GM13977 (cell line): ENCODE results near the gene SEMA6B.
"Not testable (repeated sequence)": the region's sequence is repeated elsewhere in the genome, so short reads cannot be mapped to it uniquely, and the experiment has no call there.

ENCODE experiments used
- DNase-seq: peaks from one replicate; pipeline ENCODE4 v3.0.0; 2012; ENCODE audit warnings: low spot score
- CTCF ChIP-seq: IDR thresholded peaks from 2 replicates; pipeline ENCODE4 v1.5.1; 2012; ENCODE audit warnings: mild to moderate bottlenecking, control low read depth; ENCODE audit not compliant: insufficient read depth; ENCODE audit errors: extremely low read depth, missing control alignments
- in situ Hi-C: fragments of 300-500 bp; cut with MboI; formaldehyde crosslinking; loops from one replicate; pipeline ENCODE4 v1.12.0; 2022; ENCODE audit warnings: low sequenced_read_pairs, low pct_unique_long_range_greater_than_20kb, mixed read lengths, inconsistent platforms; ENCODE audit not compliant: unreplicated experiment

SEMA6B gene

GRCh38 chr19:4547303-4548237 is 11.9 kb downstream of the SEMA6B start:
- in situ Hi-C loops: no loop called here
- peak; percentile 49 for TF ChIP-seq CTCF
- DNase-seq: no peak

- in situ Hi-C loops: no loop called here
- no peak for TF ChIP-seq CTCF
- DNase-seq: no peak
Measured at GRCh38 chr19:4543842-4544647, 15.4 kb downstream of the SEMA6B start.

- in situ Hi-C loops: no loop called here
- DNase-seq: no peak
- TF ChIP-seq CTCF: no peak
Measured at GRCh38 chr19:4542896-4543841, 16.3 kb downstream of the SEMA6B start.

- DNase-seq, in situ Hi-C loops: not testable (repeated sequence)
Measured at GRCh38 chr19:4541806-4542145, 17.7 kb downstream of the SEMA6B start.

- no peak for TF ChIP-seq CTCF
- DNase-seq: no peak
- in situ Hi-C loops: no loop called here
Measured at GRCh38 chr19:4541114-4541805, 18.2 kb downstream of the SEMA6B start.

- peak; percentile 69 for DNase-seq
- TF ChIP-seq CTCF: no peak
- in situ Hi-C loops: no loop called here
Measured at GRCh38 chr19:4539693-4540581, 19.5 kb downstream of the SEMA6B start, which contains the start of gene LRG1. LRG1 (minus strand) TSS chr19:4540036; CDS start chr19:4540013, 23 bp downstream.
